HL-60 (cell line): ENCODE data around the gene FAM174C.
A peak's percentile ranks its signal among the peaks of the same experiment; 100 is the strongest.

Experiments used
- DNase-seq, 2 experiments: peaks; one replicate each; pipeline ENCODE4 v3.0.0-alpha.2; 2010 to 2020; ENCODE audit warnings: low read depth in 1 of 2, low spot score in 1 of 2
- H3K27ac ChIP-seq: fragments of 250-450 bp; sonication (Bioruptor Pico); replicated peaks from 2 replicates; pipeline ENCODE4 v1.5.1; 2020; ENCODE audit warnings: mild to moderate bottlenecking, moderate library complexity
- H3K27me3 ChIP-seq: fragments of 250-450 bp; sonication (Bioruptor Pico); 2 replicates; pipeline ENCODE4 v1.5.1; 2021; ENCODE audit warnings: mild to moderate bottlenecking, moderate library complexity; ENCODE audit not compliant: insufficient read depth, poor library complexity, severe bottlenecking
- H3K4me3 ChIP-seq: replicated peaks from 2 replicates; pipeline ENCODE4 v1.5.1; 2011; ENCODE audit warnings: mild to moderate bottlenecking, control low read depth, low read length; ENCODE audit not compliant: insufficient read depth
- CTCF ChIP-seq: IDR thresholded peaks from one replicate; pipeline ENCODE4 v1.5.1; 2011; ENCODE audit warnings: low read length, control low read depth, inconsistent platforms; ENCODE audit not compliant: insufficient read depth
- GABPA ChIP-seq: IDR thresholded peaks from 2 replicates; pipeline ENCODE4 v1.6.1; 2012; ENCODE audit warnings: low read depth
- POLR2AphosphoS5 ChIP-seq: IDR thresholded peaks from 2 replicates; pipeline ENCODE4 v1.6.1; 2012; ENCODE audit warnings: low read depth
- REST ChIP-seq: IDR thresholded peaks from 2 replicates; pipeline ENCODE4 v1.6.1; 2012; ENCODE audit warnings: low read depth; ENCODE audit not compliant: insufficient replicate concordance
- SPI1 ChIP-seq: IDR thresholded peaks from 2 replicates; pipeline ENCODE4 v1.6.1; 2012; ENCODE audit warnings: low read depth, mild to moderate bottlenecking, borderline replicate concordance

Gene FAM174C

DNA sequence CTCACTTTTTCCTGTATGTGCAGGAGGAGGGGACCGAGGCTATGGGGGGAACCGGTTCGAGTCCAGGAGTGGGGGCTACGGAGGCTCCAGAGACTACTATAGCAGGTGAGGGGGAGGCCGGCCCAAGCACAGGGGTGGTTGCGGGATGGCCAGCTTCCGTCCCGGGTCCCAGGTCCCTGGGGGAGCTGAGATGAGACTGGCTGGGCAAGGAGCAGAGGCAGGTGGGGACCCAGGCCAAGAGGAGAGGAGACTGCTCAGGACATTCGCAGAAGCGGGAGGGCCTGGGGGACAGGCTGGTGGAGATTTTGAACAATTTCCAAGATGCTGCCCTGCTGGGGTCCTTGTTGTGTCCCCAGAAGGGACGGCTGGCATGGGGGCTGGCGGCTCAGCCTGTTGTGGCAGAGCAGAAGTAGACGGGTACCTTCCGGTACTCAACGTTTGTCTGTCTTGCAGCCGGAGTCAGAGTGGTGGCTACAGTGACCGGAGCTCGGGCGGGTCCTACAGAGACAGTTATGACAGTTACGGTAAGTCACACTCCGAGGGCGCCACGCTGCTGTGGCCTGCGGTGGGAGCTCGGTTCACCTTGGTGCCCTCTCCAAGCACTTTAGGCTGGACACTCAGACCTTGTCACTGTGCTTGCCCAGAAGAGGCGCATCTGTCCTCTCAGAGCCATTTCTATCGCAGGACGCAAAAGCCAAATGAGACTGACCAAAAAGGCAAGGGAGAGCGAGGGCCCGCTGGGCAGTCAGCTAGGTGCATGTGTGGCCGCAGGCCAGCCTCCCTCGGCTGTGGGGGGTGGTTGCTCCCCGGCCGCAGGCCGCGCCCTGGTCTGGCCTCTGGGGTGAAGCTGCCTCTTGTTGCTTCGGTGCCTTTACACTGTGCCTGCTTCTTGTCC lies 3.6 kb upstream of the FAM174C start:
- no peaks in the 10 kb centered on the region for H3K27me3 ChIP-seq
- DNase-seq = peak; percentile 64 to 85
- no peak for TF ChIP-seq SPI1
- peak; percentile 43; the same call in 1 of the 2 replicates for TF ChIP-seq GABPA
- H3K4me3 ChIP-seq = peak overlapping the region; percentile 49
- H3K27ac ChIP-seq = peak overlapping the region; percentile 100

DNA sequence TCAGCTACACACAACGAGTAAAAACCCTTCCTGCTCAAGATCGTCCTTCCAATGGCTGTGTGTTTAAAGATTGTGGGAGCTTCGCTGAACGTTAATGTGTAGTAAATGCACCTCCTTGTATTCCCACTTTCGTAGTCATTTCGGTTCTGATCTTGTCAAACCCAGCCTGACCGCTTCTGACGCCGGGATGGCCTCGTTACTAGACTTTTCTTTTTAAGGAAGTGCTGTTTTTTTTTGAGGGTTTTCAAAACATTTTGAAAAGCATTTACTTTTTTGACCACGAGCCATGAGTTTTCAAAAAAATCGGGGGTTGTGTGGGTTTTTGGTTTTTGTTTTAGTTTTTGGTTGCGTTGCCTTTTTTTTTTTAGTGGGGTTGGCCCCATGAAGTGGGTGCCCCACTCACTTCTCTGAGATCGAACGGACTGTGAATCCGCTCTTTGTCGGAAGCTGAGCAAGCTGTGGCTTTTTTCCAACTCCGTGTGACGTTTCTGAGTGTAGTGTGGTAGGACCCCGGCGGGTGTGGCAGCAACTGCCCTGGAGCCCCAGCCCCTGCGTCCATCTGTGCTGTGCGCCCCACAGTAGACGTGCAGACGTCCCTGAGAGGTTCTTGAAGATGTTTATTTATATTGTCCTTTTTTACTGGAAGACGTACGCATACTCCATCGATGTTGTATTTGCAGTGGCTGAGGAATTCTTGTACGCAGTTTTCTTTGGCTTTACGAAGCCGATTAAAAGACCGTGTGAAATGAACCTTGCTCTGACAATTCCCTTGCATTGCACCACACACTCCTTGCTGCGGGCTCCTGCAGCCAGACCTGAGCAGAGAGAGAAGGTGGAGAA lies 2.7 kb upstream of the FAM174C start:
- Histone ChIP-seq H3K27me3 (no peaks in the 10 kb centered on the region), H3K4me3 (peak overlapping the region; percentile 49), H3K27ac (peak overlapping the region; percentile 100)
- TF ChIP-seq POLR2AphosphoS5 (no peak), SPI1 (peak; percentile 90)
- DNase-seq = peak; percentile 45 to 79

GRCh38 chr19:1273263-1274041 lies 1.9 kb upstream of the FAM174C start:
- Histone ChIP-seq H3K27ac (peak overlapping the region; percentile 100), H3K27me3 (no peaks in the 10 kb centered on the region), H3K4me3 (peak overlapping the region; percentile 61)
- peak; percentile 75 to 96 for DNase-seq
- TF ChIP-seq REST = no peak
- no peak for TF ChIP-seq CTCF
- peak; percentile 6; the same call in 1 of the 2 replicates for TF ChIP-seq SPI1
- peak; percentile 84 for TF ChIP-seq POLR2AphosphoS5
- peak; percentile 60; the same call in 1 of the 2 replicates for TF ChIP-seq GABPA

- no peaks in the 10 kb centered on the region for H3K27me3 ChIP-seq
- DNase-seq = peak in 1 of 2 experiments; percentile 58
- H3K4me3 ChIP-seq = peak overlapping the region; percentile 61
- peak overlapping the region; percentile 100 for H3K27ac ChIP-seq
- no peak for TF ChIP-seq GABPA
- no peak for TF ChIP-seq POLR2AphosphoS5
- no peak for TF ChIP-seq SPI1
- TF ChIP-seq REST = no peak
- TF ChIP-seq CTCF = no peak
These were observed 1.1 kb upstream of the FAM174C start for GRCh38 chr19:1274081-1274851.
